C4-2B (cell line): Measurements from ENCODE around the gene PPARG.

Experiments used
- ZFX ChIP-seq: fragments of 450-650 bp; IDR thresholded peaks from 2 replicates; pipeline ENCODE4 v1.6.1; 2017
- TF ChIP-seq, protein P1 (sequence below): fragments of 450-650 bp; conservative IDR thresholded peaks from 2 replicates; pipeline ENCODE4 v1.5.1; 2017; ENCODE audit warnings: mild to moderate bottlenecking

DNA sequence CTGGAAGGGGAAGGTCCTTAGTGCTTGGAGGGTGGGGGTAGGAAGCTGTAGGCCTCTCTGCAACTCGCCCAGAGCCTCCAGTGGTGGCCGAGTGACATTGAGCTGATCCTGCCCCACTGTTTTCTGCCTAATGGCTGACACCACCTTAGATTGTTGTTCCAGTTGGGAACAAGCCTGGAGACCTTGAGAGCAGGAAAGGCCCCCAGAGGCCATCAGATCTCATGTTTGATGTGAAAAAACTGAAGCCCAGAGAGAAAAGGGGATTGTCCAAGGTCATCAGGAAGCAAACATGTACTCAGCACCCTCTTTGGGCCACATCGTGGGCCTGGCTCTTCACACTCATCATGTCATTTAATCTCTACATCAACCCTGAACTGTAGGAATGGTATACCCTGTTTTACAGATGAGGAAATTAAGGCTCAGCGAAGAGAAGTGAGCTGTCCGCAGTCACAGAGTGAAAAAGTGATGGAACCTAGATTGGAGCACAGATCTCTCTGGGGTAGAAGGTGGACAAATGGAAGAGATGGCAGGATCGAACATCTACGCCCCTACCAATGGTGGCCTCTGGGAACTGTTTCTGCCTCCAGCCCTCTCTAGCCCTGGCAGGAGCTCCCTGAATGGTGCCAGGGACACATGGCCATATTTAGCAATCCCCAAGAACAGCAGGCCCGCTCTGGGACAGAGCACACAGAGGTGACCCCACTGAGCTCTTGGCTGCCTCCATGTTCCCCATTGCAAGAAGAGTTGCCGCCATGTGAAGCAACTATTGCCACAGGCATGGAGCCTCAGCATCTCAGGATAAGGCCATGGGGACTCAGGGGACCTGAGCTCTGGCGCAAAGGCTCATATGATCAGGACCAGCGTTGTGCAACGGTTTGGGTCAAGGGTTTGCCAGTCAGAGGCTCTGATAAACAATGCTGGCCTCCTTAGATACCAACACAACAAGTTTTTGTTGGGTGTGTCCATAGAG, 163.8 kb downstream of the PPARG start:
- TF ChIP-seq, protein P1, sequence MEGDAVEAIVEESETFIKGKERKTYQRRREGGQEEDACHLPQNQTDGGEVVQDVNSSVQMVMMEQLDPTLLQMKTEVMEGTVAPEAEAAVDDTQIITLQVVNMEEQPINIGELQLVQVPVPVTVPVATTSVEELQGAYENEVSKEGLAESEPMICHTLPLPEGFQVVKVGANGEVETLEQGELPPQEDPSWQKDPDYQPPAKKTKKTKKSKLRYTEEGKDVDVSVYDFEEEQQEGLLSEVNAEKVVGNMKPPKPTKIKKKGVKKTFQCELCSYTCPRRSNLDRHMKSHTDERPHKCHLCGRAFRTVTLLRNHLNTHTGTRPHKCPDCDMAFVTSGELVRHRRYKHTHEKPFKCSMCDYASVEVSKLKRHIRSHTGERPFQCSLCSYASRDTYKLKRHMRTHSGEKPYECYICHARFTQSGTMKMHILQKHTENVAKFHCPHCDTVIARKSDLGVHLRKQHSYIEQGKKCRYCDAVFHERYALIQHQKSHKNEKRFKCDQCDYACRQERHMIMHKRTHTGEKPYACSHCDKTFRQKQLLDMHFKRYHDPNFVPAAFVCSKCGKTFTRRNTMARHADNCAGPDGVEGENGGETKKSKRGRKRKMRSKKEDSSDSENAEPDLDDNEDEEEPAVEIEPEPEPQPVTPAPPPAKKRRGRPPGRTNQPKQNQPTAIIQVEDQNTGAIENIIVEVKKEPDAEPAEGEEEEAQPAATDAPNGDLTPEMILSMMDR, result no peak
- TF ChIP-seq ZFX, result no peak
